GM19468 (cell line): ENCODE measurements around the gene RNF144A.

Experiments
- ATAC-seq: cut with Tn5 transposase; IDR thresholded peaks from one replicate; pipeline ENCODE4 v1.9.1; 2021; ENCODE audit warnings: mild to moderate bottlenecking, moderate library complexity, moderate number of reproducible peaks; ENCODE audit not compliant: unreplicated experiment; ENCODE audit errors: extremely low read depth

Gene RNF144A

GRCh38 chr2:6966446-6966940 lies 49.3 kb downstream of the RNF144A start:
- no peak for ATAC-seq

DNA sequence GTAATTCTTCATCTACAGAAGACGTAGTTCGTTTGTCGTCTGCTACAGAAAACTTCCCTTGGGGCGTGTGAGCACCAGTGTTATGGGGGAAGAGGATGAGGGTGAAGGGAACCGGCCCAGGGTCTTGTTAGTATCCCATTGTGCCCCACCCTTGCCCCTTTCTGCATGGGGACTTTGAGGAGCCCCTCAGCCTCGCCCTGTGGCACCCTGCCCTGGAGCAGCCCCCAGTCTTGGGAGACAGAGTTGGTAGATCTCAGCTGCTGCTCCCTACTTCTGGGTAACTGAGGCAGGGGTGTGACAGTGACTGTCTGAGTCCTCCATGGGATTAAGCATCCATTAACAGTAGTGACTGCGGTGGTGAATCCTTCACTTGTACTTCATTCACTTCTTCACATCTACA lies 50.1 kb downstream of the RNF144A start:
- ATAC-seq, result no peak

GRCh38 chr2:6968319-6969100 lies 51.3 kb downstream of the RNF144A start:
- ATAC-seq, result no peak

- ATAC-seq, result no peak
Measured at GRCh38 chr2:6970551-6970950, 53.3 kb downstream of the RNF144A start.

GRCh38 chr2:6970976-6971480 lies 53.8 kb downstream of the RNF144A start:
- no peak for ATAC-seq

DNA sequence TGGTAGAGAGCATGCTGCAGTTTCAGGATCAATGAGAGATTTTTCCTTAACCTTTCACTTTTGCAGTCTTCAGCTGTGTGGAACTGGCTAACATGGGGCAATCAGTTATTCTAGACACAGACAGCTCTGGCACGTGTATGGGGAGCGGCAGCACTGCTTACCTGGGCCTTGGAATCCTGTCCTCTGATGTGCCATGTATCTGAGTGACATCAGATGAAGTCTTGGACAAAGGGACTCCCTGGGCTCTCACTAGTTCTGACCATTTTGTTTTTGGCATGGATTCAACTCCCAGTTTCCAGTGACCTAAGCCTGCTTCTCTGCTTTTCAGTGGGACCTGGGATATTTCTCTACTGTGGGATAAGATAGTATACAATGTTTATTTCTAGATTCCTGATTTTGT lies 54.3 kb downstream of the RNF144A start:
- no peak for ATAC-seq

GRCh38 chr2:6972067-6972710 lies 55.0 kb downstream of the RNF144A start:
- ATAC-seq, result no peak

- no peak for ATAC-seq
Measured at GRCh38 chr2:6973895-6974545, 56.8 kb downstream of the RNF144A start.

DNA sequence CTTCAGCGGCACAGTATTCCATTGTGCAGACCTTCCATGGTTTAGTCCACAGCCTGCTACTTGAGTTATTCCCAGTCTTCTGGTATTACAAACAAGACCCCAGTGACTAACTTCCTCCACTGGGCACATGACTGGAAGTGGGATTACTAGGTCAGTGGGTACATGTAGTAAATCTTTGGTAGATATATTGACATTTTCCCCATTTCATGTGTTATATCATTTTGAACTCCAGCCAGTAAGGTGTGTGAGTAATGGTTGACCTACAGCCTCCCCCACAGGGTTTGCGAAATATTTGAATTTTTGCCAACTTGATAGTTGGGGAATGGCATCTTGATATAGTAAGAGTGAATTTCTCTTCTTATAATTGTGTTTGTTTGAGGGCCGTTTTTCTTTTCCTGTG lies 58.8 kb downstream of the RNF144A start:
- no peak for ATAC-seq

- ATAC-seq, result no peak
Measured at GRCh38 chr2:6977113-6977741, 60.0 kb downstream of the RNF144A start.

DNA sequence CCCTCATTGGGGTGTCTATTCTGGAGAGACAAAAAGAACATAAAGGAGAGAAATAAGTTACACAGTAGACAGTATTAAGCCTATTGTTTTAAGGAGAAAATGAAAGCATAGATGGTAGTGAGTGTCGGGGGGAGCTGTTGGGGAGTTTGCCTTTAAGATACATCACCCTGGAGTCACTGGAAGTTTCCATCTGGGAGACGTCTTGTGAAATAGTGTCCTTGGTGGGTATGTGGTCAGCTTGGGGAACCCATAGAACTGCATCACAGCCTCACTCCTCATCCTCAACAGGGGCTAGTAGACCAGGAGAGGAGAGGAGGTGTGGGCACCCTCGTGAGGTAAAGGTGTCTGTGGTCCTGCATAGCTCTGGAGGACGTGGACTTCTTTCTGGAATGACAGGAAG lies 60.6 kb downstream of the RNF144A start:
- no peak for ATAC-seq

GRCh38 chr2:6978991-6979390 lies 61.8 kb downstream of the RNF144A start:
- no peak for ATAC-seq

DNA sequence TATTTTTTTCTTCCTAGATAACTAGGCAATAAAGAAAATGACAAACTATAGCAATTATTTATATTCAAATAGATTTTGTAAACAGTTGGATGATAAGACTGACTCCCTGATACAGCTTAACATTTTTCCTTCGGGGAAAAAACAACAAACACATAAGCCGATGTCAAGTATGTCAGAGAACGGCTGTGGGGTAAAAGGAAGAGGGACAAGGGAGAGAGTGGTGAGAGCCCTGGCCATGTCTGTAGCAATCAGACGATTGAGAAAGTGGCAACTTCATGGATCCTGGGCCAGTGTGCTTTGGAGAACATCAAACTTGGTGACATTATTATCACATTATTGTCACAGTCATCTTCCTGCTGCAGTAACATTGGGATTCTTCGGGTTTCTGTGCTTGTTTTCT lies 65.2 kb downstream of the RNF144A start:
- ATAC-seq, result no peak

GRCh38 chr2:6982934-6983589 lies 65.8 kb downstream of the RNF144A start:
- ATAC-seq, result no peak

DNA sequence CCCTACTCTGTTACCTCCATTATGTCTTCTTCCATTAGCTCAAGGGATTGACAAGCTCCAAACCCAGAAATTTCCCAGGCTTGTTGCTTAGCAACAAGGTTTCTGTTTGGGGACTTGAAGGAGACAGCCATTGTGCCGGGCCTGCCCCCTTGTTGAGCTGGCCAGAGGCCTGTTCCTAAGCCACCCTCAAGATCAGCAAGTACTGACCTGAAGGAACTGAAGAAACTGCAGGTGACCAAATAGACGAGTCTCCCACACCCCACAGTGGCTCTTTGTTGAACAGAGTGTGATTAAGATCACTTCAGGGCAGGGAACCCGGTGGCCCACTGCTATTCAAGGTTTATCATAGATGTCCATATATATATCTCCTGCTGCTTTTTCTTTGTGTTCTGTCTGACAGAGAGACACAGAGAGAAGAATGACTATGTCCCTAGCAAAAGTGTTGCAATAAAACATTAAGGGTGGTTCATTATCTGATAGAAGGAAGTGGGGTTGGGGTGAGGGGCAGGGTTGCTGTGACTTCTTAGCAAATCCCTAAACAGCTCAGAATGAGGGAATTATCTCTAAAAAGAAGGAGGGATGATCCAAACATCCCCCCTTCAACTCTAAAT lies 69.2 kb downstream of the RNF144A start:
- ATAC-seq, result no peak

DNA sequence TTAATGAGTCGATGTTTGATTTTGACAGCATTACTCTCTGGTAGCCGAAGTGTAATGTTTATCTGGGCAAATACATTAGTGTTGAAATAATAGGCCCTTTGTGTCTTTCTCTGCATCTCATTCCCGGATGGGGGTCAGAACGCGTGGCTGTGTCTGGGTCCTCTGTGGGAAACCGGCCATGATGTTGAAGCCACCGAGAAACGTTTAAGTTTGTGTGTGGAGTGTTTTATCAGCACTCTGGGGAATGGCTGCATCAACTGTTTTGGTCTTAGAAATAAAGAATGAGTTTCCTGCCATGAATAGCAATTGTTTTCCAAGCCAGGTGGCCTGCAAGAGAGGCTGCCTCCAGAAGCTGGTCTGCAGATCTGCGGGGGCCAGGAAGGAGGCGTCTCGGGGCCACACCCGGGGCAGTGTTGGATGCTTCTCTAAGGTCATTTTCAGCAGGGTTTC lies 69.7 kb downstream of the RNF144A start:
- no peak for ATAC-seq

GRCh38 chr2:6990871-6991270 lies 73.7 kb downstream of the RNF144A start:
- ATAC-seq, result no peak

- no peak for ATAC-seq
Measured at GRCh38 chr2:6992794-6993228, 75.6 kb downstream of the RNF144A start.

DNA sequence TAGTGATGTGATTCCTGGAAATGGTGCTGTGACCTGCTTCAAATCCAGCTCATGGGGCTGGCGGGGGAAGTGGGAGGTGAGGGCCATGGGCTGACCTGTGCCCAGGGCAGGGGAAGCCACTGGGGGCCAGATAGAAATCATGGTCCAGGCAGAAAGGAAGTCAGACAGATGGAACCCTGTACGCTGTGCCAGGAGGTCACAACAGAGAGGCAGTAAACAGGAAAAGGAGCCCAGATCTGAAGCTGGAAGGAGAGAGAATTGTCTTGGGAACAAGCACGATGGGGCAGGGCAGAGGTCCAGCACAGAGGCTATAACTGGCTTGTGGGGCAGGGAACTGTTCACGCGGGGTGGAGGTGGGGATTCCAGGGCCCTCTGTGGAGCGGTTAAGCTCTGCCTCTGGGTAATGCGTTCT lies 76.0 kb downstream of the RNF144A start:
- no peak for ATAC-seq
